Body of pancreas (tissue), 4 donors: ENCODE results near the gene TMBIM1. TPM values are rescaled to one million over a fixed set of nuclear protein-coding genes. Genes with fewer than 3 reads are reported as not detected.

Experiments
- ATAC-seq: fragments of 150-250 bp; one replicate; pipeline ENCODE4 v1.9.1; 2016
- DNase-seq, 4 donors: peaks; one replicate each; pipeline ENCODE4 v3.0.0-alpha.2; 2019
- H3K27ac ChIP-seq, 4 donors: fragments of 200-600 bp; sonication (generic); 1 replicate in 3 of 4; 2 replicates in 1 of 4; pipeline versions ENCODE4 v1.5.1 to v1.6.1; 2016 to 2019; ENCODE audit warnings: mild to moderate bottlenecking in 1 of 4, mixed read lengths in 1 of 4, moderate library complexity in 1 of 4
- H3K27me3 ChIP-seq, 2 donors: fragments of 200-600 bp; sonication (generic); one replicate each; pipeline ENCODE4 v1.6.0; 2016; ENCODE audit warnings: mild to moderate bottlenecking in 1 of 2
- H3K36me3 ChIP-seq, 2 donors: fragments of 200-600 bp; sonication (generic); replicated peaks in 1 of 2; 2 replicates each; pipeline ENCODE4 v1.5.1; 2016; ENCODE audit warnings: low read depth in 2 of 2; ENCODE audit not compliant: insufficient read depth in 1 of 2
- H3K4me1 ChIP-seq: fragments of 200-600 bp; sonication (generic); one replicate; pipeline ENCODE4 v1.6.0; 2016
- H3K4me3 ChIP-seq, 2 donors: fragments of 200-600 bp; sonication (generic); 1 replicate in 1 of 2; 2 replicates in 1 of 2; pipeline ENCODE4 v1.5.1; 2016 to 2019
- H3K9me3 ChIP-seq, 3 donors: fragments of 200-600 bp; sonication (generic); 1 replicate in 2 of 3; 2 replicates in 1 of 3; pipeline ENCODE4 v1.5.1; 2016
- CTCF ChIP-seq, 7 experiments: fragments of 450-650 bp in 4 of 7; fragments of 200-600 bp in 3 of 7; sonication (generic) in 3 of 7; IDR thresholded peaks; one replicate each; pipeline ENCODE4 v1.5.1; 2016 to 2019; ENCODE audit warnings: antibody characterized with exemption in 7 of 7
- POLR2A ChIP-seq, 3 donors: fragments of 450-650 bp; IDR thresholded peaks; one replicate each; pipeline ENCODE4 v1.6.1; 2016; ENCODE audit warnings: antibody characterized with exemption in 3 of 3, mild to moderate bottlenecking in 2 of 3
- WGBS, 2 donors: methylation state at CpG; one replicate each; pipeline ENCODE4 v1.1.5; 2017; 5-methylcytosine and 5-hydroxymethylcytosine counted together
- intact Hi-C: fragments of 100-400 bp; cut with DNase I; formaldehyde crosslinking; loops from one replicate; pipeline ENCODE4 v1.15.1; 2023
- total RNA-seq, 2 donors: library from RNA; depleted of rRNA; stranded (reverse); fragments of >200 nt; gene quantifications; one replicate each; pipeline ENCODE4 v1.1.0, GENCODE V29; 2016

The TMBIM1 gene
- total RNA-seq, 2 donors from 2014 or later = 125 to 148 TPM

DNA sequence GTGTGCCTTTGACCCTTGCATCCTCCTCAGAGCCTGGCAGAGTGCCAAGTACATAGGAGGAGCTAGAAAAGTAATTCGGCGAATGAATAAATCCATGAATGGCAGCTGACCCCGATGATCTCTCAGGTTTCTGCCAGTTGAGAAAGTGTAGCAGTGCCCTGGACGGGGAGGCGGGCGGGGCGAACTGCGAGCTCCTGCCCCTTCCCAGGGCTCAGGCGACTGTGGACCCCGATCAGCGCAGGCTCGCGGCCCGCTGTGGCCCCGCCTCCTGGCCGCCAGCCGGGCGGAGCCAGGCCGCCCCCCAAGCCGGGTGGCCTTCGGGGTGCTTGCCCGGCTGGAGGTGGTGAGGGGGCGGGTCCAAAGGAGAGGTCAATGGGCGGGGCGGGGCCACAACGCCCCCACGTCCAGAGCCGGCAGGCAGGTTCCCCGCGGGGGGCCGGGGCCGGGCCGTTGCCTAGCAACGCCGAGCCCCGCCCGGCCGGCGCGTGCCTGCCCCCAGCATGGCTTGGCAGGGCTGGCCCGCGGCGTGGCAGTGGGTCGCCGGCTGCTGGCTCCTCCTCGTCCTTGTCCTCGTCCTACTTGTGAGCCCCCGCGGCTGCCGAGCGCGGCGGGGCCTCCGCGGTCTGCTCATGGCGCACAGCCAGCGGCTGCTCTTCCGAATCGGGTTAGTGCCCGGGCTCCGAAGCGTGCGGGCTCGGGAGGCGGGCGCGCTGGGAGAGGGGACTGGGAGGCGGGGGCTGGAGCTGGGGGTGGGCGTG lies 30.6 kb upstream of the TMBIM1 start:
- Histone ChIP-seq H3K27me3 (no peaks in the 10 kb centered on the region), H3K27ac (peak overlapping the region; percentile 78 to 94 (median 82)), H3K4me1 (peaks cover 28% of the 10 kb centered on the region), H3K4me3 (peak overlapping the region; percentile 40 to 80), H3K9me3 (no peaks in the 10 kb centered on the region), H3K36me3 (no peaks in the 10 kb centered on the region)
- 0 to 1% methylated on average over 14 to 66 of the region's 69 CpGs for WGBS, 2 donors
- intact Hi-C loops = no loop called here
- ATAC-seq = peak; percentile 77
- peak; percentile 71 to 89 (median 86) for DNase-seq
- TF ChIP-seq POLR2A (IDR thresholded peaks at IDR 0.05) (peak in 2 of 3 donors; percentile 32 to 52), CTCF (IDR thresholded peaks at IDR 0.05) (no peak)

GRCh38 chr2:218320704-218321336 lies 28.5 kb upstream of the TMBIM1 start:
- H3K4me3 ChIP-seq = no peak overlapping the region
- TF ChIP-seq POLR2A (IDR thresholded peaks at IDR 0.05) (no peak), CTCF (IDR thresholded peaks at IDR 0.05) (no peak)
- intact Hi-C loops = no loop called here
- H3K27me3 ChIP-seq = no peaks in the 10 kb centered on the region
- ATAC-seq (no peak), DNase-seq (no peak)
- no peak overlapping the region for H3K27ac ChIP-seq
- no peaks in the 10 kb centered on the region for H3K9me3 ChIP-seq
- 80 to 86% methylated on average over 3 of the region's 3 CpGs for WGBS, 2 donors
- peaks cover 23% of the 10 kb centered on the region for H3K4me1 ChIP-seq
- no peaks in the 10 kb centered on the region for H3K36me3 ChIP-seq

- intact Hi-C loops = no loop called here
- TF ChIP-seq POLR2A (IDR thresholded peaks at IDR 0.05) (no peak), CTCF (IDR thresholded peaks at IDR 0.05) (no peak)
- H3K9me3 ChIP-seq = no peaks in the 10 kb centered on the region
These were observed 27.6 kb upstream of the TMBIM1 start for GRCh38 chr2:218319813-218320365.

DNA sequence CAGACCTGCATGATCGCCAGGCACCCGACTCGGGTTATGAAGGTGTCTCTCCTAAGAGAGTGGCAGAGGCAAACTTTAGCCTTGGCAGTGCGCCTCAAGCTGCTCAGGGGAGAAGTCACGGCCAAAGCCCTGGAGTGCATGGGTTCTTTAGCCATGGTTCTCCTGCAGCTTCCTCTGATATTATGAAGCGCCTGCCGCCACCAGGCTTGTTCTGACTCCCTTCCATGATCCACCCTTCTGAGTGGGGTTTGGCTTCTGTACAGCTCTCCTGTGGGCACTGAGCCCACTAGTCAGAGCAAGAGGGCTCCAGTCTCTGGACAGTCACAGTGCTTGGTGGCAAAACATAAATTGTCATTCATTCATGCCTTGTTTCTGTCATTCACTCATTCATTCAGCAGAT lies 25.9 kb upstream of the TMBIM1 start:
- Histone ChIP-seq H3K36me3 (no peaks in the 10 kb centered on the region), H3K4me3 (no peak overlapping the region), H3K9me3 (no peaks in the 10 kb centered on the region), H3K27ac (no peak overlapping the region), H3K27me3 (no peaks in the 10 kb centered on the region), H3K4me1 (peaks cover 11% of the 10 kb centered on the region)
- WGBS, 2 donors = 81 to 95% methylated on average over 7 of the region's 7 CpGs
- DNase-seq = no peak
- no peak for ATAC-seq
- intact Hi-C loops = no loop called here
- TF ChIP-seq CTCF (IDR thresholded peaks at IDR 0.05) (no peak), POLR2A (IDR thresholded peaks at IDR 0.05) (no peak)

More at GRCh38 chr2:218319813-218320365, 27.6 kb upstream of the TMBIM1 start:
- H3K36me3 ChIP-seq = no peaks in the 10 kb centered on the region
- H3K27ac ChIP-seq = no peak overlapping the region
- ATAC-seq = no peak
- 49 to 74% methylated on average over 6 of the region's 6 CpGs for WGBS, 2 donors
- no peak overlapping the region for H3K4me3 ChIP-seq
- no peaks in the 10 kb centered on the region for H3K27me3 ChIP-seq
- DNase-seq = no peak
- H3K4me1 ChIP-seq = peaks cover 23% of the 10 kb centered on the region
